GM06990 (cell line): ENCODE results near the gene ST8SIA4.

Experiments used
- DNase-seq: peaks from one replicate; pipeline ENCODE4 v3.0.0-alpha.2; 2011; ENCODE audit not compliant: insufficient read length; ENCODE audit errors: extremely low read depth
- H3K27me3 ChIP-seq: replicated peaks from 2 replicates; pipeline ENCODE4 v1.6.0; 2011; ENCODE audit warnings: low read length; ENCODE audit not compliant: control insufficient read depth, insufficient read depth
- H3K36me3 ChIP-seq: 2 replicates; pipeline ENCODE4 v1.5.1; 2011; ENCODE audit warnings: low read length; ENCODE audit not compliant: control insufficient read depth, insufficient read depth
- H3K4me3 ChIP-seq: replicated peaks from 2 replicates; pipeline ENCODE4 v1.5.1; 2011; ENCODE audit warnings: low read depth, mild to moderate bottlenecking, control low read depth, low read length
- TF ChIP-seq, protein P1 (sequence below): IDR thresholded peaks from 2 replicates; pipeline ENCODE4 v1.5.1; 2011; ENCODE audit warnings: low read length, control low read depth, mild to moderate bottlenecking, inconsistent platforms; ENCODE audit not compliant: insufficient read depth, poor library complexity, severe bottlenecking

ST8SIA4 gene

DNA sequence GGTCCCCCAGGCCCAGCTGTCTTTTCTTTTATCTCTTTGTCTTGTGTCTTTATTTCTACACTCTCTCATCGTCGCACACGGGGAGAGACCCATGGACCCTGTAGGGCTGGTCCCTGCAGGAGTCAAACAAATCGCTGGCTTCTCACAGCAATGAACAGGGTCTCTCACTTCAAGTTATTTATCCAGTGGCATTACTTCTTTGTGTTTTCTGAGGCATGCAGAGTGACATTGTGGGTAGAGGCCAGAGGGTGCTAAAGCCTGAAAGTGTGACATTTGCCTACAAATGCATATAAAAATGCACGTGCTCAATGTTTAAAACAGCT is 127.6 kb downstream of the ST8SIA4 start:
- TF ChIP-seq, protein P1, sequence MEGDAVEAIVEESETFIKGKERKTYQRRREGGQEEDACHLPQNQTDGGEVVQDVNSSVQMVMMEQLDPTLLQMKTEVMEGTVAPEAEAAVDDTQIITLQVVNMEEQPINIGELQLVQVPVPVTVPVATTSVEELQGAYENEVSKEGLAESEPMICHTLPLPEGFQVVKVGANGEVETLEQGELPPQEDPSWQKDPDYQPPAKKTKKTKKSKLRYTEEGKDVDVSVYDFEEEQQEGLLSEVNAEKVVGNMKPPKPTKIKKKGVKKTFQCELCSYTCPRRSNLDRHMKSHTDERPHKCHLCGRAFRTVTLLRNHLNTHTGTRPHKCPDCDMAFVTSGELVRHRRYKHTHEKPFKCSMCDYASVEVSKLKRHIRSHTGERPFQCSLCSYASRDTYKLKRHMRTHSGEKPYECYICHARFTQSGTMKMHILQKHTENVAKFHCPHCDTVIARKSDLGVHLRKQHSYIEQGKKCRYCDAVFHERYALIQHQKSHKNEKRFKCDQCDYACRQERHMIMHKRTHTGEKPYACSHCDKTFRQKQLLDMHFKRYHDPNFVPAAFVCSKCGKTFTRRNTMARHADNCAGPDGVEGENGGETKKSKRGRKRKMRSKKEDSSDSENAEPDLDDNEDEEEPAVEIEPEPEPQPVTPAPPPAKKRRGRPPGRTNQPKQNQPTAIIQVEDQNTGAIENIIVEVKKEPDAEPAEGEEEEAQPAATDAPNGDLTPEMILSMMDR = no peak
- Histone ChIP-seq H3K36me3 (no peaks in the 10 kb centered on the region), H3K27me3 (no peaks in the 10 kb centered on the region), H3K4me3 (no peak overlapping the region)
- no peak for DNase-seq

DNA sequence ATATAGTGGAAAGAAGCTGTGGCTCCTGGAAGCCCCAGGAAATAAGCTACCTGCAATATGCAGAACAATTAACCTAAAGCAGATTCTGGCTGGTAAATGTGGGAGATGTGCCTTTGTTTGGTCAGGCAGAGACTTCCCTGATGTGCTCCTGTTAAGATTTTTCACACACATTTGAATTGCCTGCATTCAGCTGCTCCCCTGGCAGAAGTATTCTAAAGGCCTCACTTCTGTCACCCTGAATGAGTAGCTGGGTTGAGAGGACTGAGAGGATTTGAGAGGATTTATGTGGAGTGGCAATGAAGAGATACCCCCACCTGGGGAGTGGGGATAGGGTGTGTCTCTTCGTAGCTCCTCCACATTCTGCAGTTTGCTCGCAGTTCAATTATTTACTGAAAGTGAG is 130.5 kb downstream of the ST8SIA4 start:
- Histone ChIP-seq H3K4me3 (no peak overlapping the region), H3K27me3 (no peaks in the 10 kb centered on the region), H3K36me3 (no peaks in the 10 kb centered on the region)
- no peak for DNase-seq
- TF ChIP-seq, protein P1 = no peak

GRCh38 chr5:100772006-100772405 is 131.1 kb downstream of the ST8SIA4 start:
- no peak for DNase-seq
- H3K27me3 ChIP-seq = no peaks in the 10 kb centered on the region
- no peak overlapping the region for H3K4me3 ChIP-seq
- TF ChIP-seq, protein P1 = no peak
- no peaks in the 10 kb centered on the region for H3K36me3 ChIP-seq

DNA sequence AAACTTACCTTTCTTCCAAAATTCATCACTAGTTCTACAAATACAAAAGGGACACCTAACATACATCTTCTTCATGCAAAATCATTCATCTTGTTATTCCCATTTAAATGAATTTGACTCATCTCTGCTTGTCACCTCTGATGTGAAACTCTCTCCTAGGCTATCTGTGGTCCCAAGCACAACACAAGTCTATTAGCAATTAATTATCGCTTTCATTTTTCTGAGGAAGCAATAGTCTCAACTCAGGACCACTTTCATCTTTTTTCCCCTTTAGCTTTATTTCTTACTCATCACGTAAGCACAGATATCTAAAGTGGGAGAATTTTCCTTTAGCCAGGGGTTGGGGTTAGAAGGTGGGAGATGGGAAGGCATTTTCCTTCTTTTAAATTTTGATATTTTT is 131.9 kb downstream of the ST8SIA4 start:
- H3K27me3 ChIP-seq = no peaks in the 10 kb centered on the region
- no peaks in the 10 kb centered on the region for H3K36me3 ChIP-seq
- TF ChIP-seq, protein P1 = no peak
- no peak for DNase-seq
- no peak overlapping the region for H3K4me3 ChIP-seq

DNA sequence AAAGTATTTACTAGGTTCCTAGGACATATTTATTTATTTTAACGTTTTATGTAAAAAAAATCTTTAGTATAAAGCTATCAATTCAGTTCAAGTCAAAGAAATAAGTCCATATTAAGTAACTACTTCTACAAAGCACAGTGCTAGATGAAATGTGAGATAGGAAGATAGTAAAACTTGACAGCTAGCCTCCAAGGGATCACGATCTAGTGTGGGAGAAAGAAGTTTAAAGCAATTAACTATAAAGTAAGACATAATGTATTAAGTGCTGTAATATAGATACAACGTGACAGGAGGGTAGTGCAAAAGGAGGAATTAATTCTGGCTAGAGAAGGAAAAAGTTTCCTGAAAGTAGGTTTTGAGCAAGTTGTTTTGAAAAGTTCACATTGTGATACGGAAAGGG is 134.9 kb downstream of the ST8SIA4 start:
- H3K4me3 ChIP-seq = no peak overlapping the region
- DNase-seq = no peak
- H3K27me3 ChIP-seq = no peaks in the 10 kb centered on the region
- TF ChIP-seq, protein P1 = no peak
- no peaks in the 10 kb centered on the region for H3K36me3 ChIP-seq

DNA sequence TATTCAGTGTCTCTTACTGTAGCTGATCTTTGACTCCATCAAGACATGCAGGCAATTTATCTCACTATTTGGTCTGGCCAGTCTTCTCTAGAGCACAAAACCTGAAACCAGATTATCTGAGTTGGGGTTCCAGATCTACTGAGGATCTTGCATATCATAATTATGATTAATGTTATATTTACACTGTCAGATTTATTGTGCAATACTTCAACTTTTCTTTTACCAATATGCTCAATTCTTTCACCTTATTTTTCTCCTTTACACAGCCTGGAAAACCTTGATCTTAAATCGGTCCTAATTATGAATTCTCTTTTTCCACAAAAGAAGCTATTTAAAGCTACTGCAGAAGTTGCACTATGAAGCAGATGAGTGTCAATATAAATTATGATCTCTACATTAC is 140.1 kb downstream of the ST8SIA4 start:
- Histone ChIP-seq H3K4me3 (no peak overlapping the region), H3K27me3 (no peaks in the 10 kb centered on the region), H3K36me3 (no peaks in the 10 kb centered on the region)
- TF ChIP-seq, protein P1 = no peak
- no peak for DNase-seq
